Panc1 (cell line): ENCODE results near the gene FOXM1.

ENCODE experiments used
- POLR2AphosphoS5 ChIP-seq: IDR thresholded peaks from 2 replicates; pipeline ENCODE4 v1.6.1; 2012; ENCODE audit warnings: mild to moderate bottlenecking, low read depth, low read length, moderate library complexity
- SIN3A ChIP-seq: IDR thresholded peaks from 2 replicates; pipeline ENCODE4 v1.6.1; 2012; ENCODE audit warnings: low read depth, mild to moderate bottlenecking, low read length, moderate library complexity, borderline replicate concordance; ENCODE audit not compliant: insufficient read depth
- TCF7L2 ChIP-seq: IDR thresholded peaks from 2 replicates; pipeline ENCODE4 v1.6.1; 2011; ENCODE audit warnings: mild to moderate bottlenecking, low read depth, low read length, inconsistent platforms
- TF ChIP-seq, protein P1 (sequence below): fragments of 450-650 bp; IDR thresholded peaks from 2 replicates; pipeline ENCODE4 v1.5.1; 2017; ENCODE audit warnings: mild to moderate bottlenecking

- TF ChIP-seq POLR2AphosphoS5 (no peak), TCF7L2 (no peak), SIN3A (no peak)
- TF ChIP-seq, protein P1, sequence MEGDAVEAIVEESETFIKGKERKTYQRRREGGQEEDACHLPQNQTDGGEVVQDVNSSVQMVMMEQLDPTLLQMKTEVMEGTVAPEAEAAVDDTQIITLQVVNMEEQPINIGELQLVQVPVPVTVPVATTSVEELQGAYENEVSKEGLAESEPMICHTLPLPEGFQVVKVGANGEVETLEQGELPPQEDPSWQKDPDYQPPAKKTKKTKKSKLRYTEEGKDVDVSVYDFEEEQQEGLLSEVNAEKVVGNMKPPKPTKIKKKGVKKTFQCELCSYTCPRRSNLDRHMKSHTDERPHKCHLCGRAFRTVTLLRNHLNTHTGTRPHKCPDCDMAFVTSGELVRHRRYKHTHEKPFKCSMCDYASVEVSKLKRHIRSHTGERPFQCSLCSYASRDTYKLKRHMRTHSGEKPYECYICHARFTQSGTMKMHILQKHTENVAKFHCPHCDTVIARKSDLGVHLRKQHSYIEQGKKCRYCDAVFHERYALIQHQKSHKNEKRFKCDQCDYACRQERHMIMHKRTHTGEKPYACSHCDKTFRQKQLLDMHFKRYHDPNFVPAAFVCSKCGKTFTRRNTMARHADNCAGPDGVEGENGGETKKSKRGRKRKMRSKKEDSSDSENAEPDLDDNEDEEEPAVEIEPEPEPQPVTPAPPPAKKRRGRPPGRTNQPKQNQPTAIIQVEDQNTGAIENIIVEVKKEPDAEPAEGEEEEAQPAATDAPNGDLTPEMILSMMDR: peak; percentile 88
Measured at GRCh38 chr12:2853626-2854025, 23.3 kb downstream of the FOXM1 start.
